Astrocyte of the spinal cord (primary cell): ENCODE data around the gene SEC14L1.

Experiments
- DNase-seq: peaks from one replicate; pipeline ENCODE4 v3.0.0; 2011; ENCODE audit warnings: low read depth, low spot score
- H3K4me3 ChIP-seq: 2 replicates; pipeline ENCODE4 v1.5.1; 2011; ENCODE audit warnings: low read depth, mild to moderate bottlenecking, low read length, moderate library complexity
- in situ Hi-C: cut with HindIII; loops from 2 replicates; pipeline ENCODE4 v1.10.0; 2017; ENCODE audit warnings: low sequenced_read_pairs
- TF ChIP-seq, protein P1 (sequence below): IDR thresholded peaks from 2 replicates; pipeline ENCODE4 v1.5.1; 2012; ENCODE audit warnings: low read depth, mild to moderate bottlenecking, low read length, inconsistent platforms

Gene SEC14L1

DNA sequence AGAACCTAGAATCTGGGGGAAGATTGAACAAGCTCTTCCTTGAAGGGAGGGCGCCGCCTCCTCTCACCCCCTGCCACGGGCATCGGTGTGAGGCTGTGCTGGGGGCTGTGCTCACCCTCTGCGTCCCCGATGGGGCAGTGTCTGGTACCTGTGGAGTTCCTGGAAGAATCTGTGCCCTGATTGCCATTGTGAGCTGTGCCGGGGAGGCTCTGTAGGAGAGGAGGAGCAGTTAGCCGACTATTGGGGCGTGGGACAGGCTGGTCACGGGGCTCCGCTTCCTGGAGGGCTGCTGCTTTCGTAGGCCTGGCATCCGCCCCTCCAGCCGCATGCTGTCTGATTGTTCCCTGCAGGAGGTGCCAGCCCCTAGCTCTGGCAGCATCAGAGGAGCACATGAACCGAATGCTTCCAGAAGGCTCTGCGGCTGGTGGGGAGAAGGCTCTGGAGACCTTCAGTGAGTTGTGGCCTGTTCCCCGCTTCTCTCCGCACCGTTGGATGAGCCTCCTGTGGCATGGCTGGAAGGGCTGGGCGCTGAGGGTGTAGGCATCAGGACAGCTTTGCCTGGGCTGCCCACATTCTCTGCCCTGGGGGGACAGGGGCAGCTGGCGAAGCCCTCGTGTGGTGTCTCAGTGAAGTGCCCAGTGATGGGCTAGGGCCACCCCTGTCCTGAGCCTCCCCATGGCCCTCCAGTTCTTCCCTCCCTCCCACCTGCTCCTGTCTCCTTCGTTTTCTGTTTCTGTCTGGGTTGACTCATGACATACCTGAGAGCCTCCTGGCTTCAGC is 86.9 kb downstream of the SEC14L1 start:
- TF ChIP-seq, protein P1, sequence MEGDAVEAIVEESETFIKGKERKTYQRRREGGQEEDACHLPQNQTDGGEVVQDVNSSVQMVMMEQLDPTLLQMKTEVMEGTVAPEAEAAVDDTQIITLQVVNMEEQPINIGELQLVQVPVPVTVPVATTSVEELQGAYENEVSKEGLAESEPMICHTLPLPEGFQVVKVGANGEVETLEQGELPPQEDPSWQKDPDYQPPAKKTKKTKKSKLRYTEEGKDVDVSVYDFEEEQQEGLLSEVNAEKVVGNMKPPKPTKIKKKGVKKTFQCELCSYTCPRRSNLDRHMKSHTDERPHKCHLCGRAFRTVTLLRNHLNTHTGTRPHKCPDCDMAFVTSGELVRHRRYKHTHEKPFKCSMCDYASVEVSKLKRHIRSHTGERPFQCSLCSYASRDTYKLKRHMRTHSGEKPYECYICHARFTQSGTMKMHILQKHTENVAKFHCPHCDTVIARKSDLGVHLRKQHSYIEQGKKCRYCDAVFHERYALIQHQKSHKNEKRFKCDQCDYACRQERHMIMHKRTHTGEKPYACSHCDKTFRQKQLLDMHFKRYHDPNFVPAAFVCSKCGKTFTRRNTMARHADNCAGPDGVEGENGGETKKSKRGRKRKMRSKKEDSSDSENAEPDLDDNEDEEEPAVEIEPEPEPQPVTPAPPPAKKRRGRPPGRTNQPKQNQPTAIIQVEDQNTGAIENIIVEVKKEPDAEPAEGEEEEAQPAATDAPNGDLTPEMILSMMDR = no peak
- H3K4me3 ChIP-seq = no peak overlapping the region
- no peak for DNase-seq
- in situ Hi-C loops = no loop called here

DNA sequence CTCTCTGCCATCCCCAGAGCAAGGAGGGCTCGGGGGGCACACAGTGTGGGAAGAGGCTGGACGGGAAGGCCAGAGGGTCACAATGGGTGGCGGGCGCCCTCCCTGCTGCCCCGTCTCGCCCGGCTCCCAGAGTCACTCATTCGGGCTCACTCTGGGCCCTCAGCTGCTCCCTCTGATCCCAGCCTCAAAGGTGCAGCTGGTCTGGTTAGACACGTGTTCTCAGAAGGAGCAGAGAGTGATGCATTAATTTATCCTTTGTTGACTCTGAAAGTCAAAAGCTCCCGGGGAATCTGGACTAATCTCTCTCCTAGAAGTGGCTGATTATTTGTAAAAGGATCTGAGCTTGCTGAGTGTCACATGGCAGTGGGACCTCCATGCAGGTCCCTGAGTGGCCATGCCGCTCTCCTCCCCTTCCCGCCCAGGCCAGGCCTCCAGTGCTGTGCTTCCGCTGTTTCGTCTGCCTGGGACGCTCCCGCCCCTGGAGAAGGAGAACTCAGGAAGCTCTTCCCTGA is 87.5 kb downstream of the SEC14L1 start:
- TF ChIP-seq, protein P1 = no peak
- DNase-seq = no peak
- in situ Hi-C loops = no loop called here
- H3K4me3 ChIP-seq = no peak overlapping the region

DNA sequence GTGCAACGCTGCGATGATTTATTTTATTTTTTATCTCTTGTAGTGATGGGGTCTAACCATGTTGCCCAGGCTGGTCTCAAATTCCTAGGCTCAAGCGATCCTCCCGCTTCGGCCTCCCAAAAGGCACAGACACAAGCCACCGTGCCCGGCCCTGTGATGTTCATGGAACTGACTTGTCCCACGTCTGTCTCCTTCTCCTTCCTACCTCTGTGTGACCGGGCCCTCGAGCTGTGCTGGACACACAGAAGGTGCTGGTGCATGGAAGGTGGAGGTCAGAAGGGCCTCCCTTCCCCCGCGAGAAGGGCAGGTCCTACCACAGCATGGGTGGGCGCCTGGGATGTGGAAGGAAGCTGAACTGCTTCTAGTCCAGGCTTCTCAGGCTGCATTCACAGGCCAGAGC is 88.0 kb downstream of the SEC14L1 start:
- TF ChIP-seq, protein P1 = no peak
- no peak for DNase-seq
- in situ Hi-C loops = no loop called here
- no peak overlapping the region for H3K4me3 ChIP-seq

DNA sequence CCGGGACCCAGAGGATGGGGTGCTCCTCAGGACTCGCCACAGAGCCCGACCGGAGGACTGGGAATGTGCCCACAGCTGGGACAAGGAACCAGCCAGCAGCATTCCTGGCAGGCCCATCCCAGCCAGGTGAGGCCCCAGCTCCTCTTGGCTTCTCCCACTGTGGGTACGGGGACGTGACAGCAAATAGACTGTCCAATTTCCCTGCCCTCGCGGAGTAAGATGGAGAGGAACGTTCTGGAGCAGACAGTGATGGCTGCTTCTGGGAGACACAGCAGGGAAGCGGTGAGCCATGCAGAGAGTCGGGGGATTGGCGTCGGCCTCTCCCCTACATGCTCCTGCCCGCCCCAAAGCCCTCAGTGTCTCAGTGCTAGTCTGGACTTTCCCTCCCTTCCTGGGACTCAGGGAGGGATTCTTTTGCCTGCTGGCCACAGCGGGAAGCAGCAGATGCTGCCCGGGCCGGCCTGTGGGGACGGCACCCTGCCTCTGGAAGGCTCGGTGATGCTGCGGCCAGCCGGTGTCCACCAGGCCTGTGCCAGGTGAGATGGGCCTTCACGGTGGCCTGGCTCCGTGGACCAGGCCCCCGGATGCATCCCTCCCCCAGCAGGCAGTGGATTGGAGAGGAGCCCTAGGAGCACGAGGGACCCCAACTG is 89.1 kb downstream of the SEC14L1 start:
- TF ChIP-seq, protein P1 = no peak
- in situ Hi-C loops = no loop called here
- no peak overlapping the region for H3K4me3 ChIP-seq
- no peak for DNase-seq

DNA sequence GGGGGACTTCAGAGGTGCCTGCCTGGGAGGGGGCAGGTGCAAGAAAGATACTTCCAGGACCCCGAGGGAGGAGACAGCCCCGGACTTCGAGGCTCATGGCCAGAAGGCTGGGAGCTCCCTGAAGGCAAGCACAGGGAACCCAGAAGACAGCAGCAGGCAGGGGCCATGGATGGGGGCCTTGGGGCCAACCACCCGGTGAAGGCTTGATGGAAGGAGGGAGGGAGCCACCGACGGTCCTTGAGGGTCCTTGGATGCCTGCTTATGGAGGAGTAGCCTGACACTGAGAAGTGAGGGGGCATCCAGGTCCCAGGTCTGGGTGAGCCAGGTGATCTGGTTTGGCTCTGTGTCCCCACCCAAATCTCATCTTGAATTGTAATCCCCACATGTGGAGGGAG is 89.7 kb downstream of the SEC14L1 start:
- in situ Hi-C loops = no loop called here
- H3K4me3 ChIP-seq = no peak overlapping the region
- TF ChIP-seq, protein P1 = no peak
- no peak for DNase-seq

DNA sequence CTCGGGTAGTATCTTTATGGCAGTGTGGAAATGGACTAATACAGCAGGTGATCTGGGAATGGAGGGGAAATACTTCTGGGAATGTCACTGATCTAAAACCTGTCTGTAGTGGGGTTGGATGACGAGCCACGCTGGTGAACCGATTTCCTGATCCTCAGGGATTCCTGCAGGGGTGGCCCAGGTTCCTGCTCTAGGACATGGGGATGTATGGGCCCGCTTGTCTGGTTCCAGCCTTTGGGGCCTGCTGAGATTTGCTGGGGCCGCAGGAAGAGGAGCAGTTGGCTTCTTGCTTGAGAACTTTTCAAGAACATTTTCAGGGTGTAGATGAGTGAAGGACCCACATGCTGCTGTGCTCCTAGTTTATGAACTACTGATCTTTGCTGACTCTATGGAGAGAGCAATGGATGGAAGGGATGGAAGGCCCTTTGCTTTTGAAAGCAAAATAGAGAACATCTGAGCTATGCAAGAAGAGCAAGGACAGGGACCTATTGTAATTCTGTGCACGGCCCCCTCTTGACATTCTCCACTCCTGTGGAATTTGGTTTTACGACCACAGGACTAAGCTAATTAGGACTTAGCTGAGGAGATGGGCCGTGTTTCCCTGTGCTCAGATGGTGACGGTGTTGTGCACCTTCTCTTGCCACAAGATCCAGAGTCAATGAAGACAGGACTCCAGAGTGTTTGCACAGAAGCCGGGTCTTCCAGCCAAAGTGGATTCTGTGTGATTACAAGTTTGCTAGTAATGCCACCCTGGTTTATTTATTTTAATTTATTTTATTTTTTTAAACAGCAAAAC is 90.5 kb downstream of the SEC14L1 start:
- TF ChIP-seq, protein P1 = no peak
- H3K4me3 ChIP-seq = no peak overlapping the region
- DNase-seq = no peak
- in situ Hi-C loops = no loop called here
